GM20431 (cell line): Measurements from ENCODE around the gene FILIP1.

Experiments
- in situ Hi-C: fragments of 300-500 bp; cut with MseI, MboI; formaldehyde crosslinking; loops from one replicate; pipeline ENCODE4 v1.15.0; 2020; ENCODE audit warnings: low sequenced_read_pairs; ENCODE audit not compliant: unreplicated experiment

Gene FILIP1

GRCh38 chr6:75307364-75308004 lies 186.1 kb downstream of the FILIP1 start:
- in situ Hi-C loops = no loop called here

DNA sequence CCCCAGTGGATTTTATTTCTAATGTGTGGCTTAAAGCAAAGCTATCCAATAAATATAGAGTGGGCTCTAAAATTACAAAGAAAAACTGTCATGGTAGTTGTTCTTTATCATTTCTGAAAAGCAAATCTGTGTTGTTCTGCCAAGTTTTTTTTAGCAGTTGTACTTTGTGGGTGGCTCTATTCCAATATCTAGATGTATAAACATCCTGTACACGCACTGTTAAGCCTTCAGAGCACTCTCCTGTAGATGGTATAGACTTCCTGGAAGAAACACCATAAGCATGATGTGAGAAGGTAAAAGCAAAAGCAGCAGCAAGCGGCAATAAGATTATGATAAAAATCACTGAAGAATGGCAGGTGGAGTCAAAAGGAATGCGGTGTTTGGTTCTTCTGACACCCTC lies 187.5 kb downstream of the FILIP1 start:
- in situ Hi-C loops = no loop called here

DNA sequence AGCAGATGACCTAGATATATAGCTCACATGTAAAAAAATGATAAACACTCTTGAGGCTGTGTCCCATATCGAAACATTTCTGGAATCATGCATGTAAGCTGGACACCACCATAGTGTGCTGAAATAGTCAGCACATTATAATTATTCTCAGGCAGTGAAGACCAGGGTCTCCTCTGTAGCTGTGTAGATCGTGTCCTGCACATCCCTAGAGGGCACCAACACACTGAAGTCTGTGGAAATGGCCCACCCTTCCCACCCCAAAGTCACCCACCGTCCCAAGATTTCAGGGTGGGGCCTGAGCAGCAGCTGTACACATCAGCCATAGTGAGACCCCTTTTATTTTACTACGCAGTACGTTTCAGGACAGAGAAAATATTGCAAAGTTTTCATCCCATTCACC lies 188.0 kb downstream of the FILIP1 start:
- in situ Hi-C loops = no loop called here

- in situ Hi-C loops = no loop called here
These were observed 191.3 kb downstream of the FILIP1 start for GRCh38 chr6:75302280-75302679.

GRCh38 chr6:75301537-75301936 lies 192.1 kb downstream of the FILIP1 start:
- in situ Hi-C loops = no loop called here

DNA sequence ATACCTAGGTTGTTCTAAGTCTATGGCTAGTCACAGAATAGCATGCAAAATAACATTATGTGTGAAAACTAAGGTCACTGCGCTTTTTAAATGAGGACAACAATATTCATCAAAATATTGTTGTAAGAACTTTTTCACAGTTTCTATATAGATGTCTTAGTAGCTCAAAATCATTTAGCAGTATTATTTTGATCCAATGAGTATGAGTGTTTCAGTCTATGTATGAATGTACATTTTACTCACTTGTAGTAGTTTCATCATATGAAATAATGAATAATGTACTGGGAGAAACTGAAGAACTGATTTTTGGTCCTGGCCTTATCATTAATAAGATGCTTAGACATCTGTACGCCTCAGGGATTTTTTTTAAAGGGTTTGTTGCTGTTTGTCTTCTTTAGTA lies 192.5 kb downstream of the FILIP1 start:
- in situ Hi-C loops = no loop called here

GRCh38 chr6:75300531-75300855 lies 193.1 kb downstream of the FILIP1 start:
- in situ Hi-C loops = no loop called here

- in situ Hi-C loops = loop anchor here (10.0 kb wide), 1 partner anchor 235 kb away; no protein-coding TSS in a partner anchor
These were observed 193.6 kb downstream of the FILIP1 start for GRCh38 chr6:75299801-75300530.

- in situ Hi-C loops = loop anchor here (10.0 kb wide), 1 partner anchor 238 kb away; no protein-coding TSS in a partner anchor
These were observed 196.5 kb downstream of the FILIP1 start for GRCh38 chr6:75296811-75297779.

- in situ Hi-C loops = loop anchor here (10.0 kb wide), 1 partner anchor 242 kb away; no protein-coding TSS in a partner anchor
These were observed 201.0 kb downstream of the FILIP1 start for GRCh38 chr6:75292555-75292954.

DNA sequence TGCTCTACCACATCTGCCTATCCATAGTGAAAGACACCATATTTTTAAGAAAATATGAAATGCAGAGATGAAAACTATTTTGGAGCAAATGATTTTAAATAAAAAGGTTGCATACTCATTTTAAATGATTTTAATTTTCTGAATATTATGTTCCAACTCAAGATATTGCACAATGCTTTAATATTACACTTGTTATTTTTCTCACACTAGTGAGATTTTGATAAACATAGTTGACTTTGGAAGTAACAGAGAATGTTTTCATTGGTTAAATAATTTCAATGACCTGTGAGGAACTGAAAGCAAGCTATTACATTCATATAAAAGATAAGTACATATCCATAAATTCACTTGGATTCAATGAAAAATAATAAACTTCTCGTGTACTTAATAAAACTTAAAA lies 201.9 kb downstream of the FILIP1 start:
- in situ Hi-C loops = loop anchor here (10.0 kb wide), 1 partner anchor 243 kb away; no protein-coding TSS in a partner anchor

- in situ Hi-C loops = loop anchor here (10.0 kb wide), 1 partner anchor 243 kb away; no protein-coding TSS in a partner anchor
These were observed 202.3 kb downstream of the FILIP1 start for GRCh38 chr6:75291331-75291730.

- in situ Hi-C loops = loop anchor here (10.0 kb wide), 1 partner anchor 244 kb away; no protein-coding TSS in a partner anchor
These were observed 203.3 kb downstream of the FILIP1 start for GRCh38 chr6:75290136-75290945.

DNA sequence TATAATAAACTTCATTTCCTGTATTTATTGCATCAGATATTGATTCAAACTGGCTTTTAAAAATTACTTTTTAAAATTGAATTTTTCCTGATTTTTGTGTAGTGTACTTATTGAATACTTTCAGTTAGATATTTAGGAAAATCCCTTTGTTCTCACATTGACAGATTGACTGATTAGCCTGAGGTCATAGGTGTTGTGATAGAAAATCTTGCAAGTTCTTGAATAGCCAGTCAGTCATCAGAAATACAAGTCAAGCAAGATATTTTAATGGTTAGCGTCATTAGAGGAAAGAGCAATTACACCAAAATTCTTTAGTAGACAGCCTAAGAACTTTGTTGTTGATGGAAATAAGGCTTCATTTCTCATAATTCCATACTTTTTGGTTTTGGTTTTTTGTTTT lies 205.6 kb downstream of the FILIP1 start:
- in situ Hi-C loops = no loop called here

GRCh38 chr6:75287424-75287823 lies 206.2 kb downstream of the FILIP1 start:
- in situ Hi-C loops = no loop called here

GRCh38 chr6:75286955-75287354 lies 206.6 kb downstream of the FILIP1 start:
- in situ Hi-C loops = no loop called here

GRCh38 chr6:75285283-75285639 lies 208.3 kb downstream of the FILIP1 start:
- in situ Hi-C loops = no loop called here

- in situ Hi-C loops = no loop called here
These were observed 208.8 kb downstream of the FILIP1 start, which contains the start of gene TMEM30A for GRCh38 chr6:75284632-75285282. TSS of gene TMEM30A (minus strand) at chr6:75284792. CDS start at chr6:75284638, 154 bp downstream.
